Stomach (tissue), 4 donors: ENCODE measurements around the gene ANKS1B.

Experiments used
- POLR2A ChIP-seq, 4 donors: fragments of 450-650 bp; IDR thresholded peaks; one replicate each; pipeline ENCODE4 v1.6.1; 2016; ENCODE audit warnings: antibody characterized with exemption in 4 of 4, control low read depth in 2 of 4, mild to moderate bottlenecking in 1 of 4, moderate library complexity in 1 of 4
- POLR2AphosphoS5 ChIP-seq, 3 donors: sonication (generic); formaldehyde crosslinking; IDR thresholded peaks; one replicate each; pipeline ENCODE4 v1.6.1; 2016; ENCODE audit warnings: antibody characterized with exemption in 3 of 3
- TF ChIP-seq, protein P1 (sequence below), 7 experiments: fragments of 450-650 bp in 4 of 7; fragments of 200-600 bp in 3 of 7; sonication (generic) in 3 of 7; IDR thresholded peaks; one replicate each; pipeline ENCODE4 v1.5.1; 2016 to 2019; ENCODE audit warnings: antibody characterized with exemption in 7 of 7, control low read depth in 2 of 7, mild to moderate bottlenecking in 1 of 7

DNA sequence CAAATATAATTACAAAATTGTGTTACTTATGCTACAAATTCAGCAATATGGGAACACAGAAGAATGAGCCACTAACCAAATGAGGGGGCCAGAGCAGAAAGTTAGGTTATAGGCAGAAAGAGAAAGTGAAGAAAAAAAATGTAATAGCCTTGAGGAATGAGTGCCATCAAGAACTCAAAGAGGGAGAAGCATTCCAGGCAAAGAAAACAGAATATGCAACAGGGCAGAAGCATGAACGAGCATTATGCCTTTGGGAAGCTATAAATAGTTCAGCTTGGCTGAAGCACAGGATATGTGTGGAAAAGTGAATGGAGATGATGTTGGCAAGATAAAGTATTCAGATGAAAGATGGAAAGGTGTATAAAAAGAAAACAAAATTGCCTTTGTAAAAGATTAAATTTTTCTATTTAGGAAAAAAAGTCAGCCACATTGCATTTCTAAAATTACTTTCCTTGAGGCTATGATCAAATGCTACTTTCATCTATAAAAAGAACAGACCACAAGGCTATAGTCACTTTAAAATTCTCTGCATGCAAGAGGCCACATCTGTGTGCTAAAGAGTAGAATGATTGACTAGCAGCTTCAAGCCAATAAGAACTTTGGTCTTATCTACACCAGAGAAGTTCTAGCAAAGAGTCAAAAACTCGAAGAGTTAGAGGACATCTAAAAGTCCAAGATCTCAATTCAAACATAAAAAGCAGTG is 530.7 kb downstream of the ANKS1B start:
- TF ChIP-seq POLR2A (IDR thresholded peaks at IDR 0.05): no peak
- TF ChIP-seq, protein P1, sequence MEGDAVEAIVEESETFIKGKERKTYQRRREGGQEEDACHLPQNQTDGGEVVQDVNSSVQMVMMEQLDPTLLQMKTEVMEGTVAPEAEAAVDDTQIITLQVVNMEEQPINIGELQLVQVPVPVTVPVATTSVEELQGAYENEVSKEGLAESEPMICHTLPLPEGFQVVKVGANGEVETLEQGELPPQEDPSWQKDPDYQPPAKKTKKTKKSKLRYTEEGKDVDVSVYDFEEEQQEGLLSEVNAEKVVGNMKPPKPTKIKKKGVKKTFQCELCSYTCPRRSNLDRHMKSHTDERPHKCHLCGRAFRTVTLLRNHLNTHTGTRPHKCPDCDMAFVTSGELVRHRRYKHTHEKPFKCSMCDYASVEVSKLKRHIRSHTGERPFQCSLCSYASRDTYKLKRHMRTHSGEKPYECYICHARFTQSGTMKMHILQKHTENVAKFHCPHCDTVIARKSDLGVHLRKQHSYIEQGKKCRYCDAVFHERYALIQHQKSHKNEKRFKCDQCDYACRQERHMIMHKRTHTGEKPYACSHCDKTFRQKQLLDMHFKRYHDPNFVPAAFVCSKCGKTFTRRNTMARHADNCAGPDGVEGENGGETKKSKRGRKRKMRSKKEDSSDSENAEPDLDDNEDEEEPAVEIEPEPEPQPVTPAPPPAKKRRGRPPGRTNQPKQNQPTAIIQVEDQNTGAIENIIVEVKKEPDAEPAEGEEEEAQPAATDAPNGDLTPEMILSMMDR (IDR thresholded peaks at IDR 0.05): no peak
- no peak for TF ChIP-seq POLR2AphosphoS5 (IDR thresholded peaks at IDR 0.05)
